Hepatic stellate cell (primary cell): Measurements from ENCODE around the gene METTL2B.

Experiments
- DNase-seq: peaks from one replicate; pipeline ENCODE4 v3.0.0; 2011; ENCODE audit warnings: low spot score

METTL2B gene

GRCh38 chr7:128476402-128477335, at the start of gene METTL2B:
Gene METTL2B, plus strand, starts transcription at chr7:128476748. Its CDS starts 18 bp downstream, at chr7:128476766.
- peak; percentile 79 for DNase-seq

- DNase-seq, result peak; percentile 35
Measured at GRCh38 chr7:128427289-128427891, 49.2 kb upstream of the METTL2B start.

GRCh38 chr7:128430207-128430606, 46.3 kb upstream of the METTL2B start:
- DNase-seq, result no peak

- no peak for DNase-seq
Measured at GRCh38 chr7:128431221-128431620, 45.3 kb upstream of the METTL2B start.

- no peak for DNase-seq
Measured at GRCh38 chr7:128431754-128432153, 44.8 kb upstream of the METTL2B start.

GRCh38 chr7:128434413-128435326, 41.9 kb upstream of the METTL2B start:
- no peak for DNase-seq

GRCh38 chr7:128435327-128435686, 41.2 kb upstream of the METTL2B start:
- no peak for DNase-seq

GRCh38 chr7:128437426-128438332, 38.9 kb upstream of the METTL2B start:
- no peak for DNase-seq

- no peak for DNase-seq
Measured at GRCh38 chr7:128442356-128442755, 34.2 kb upstream of the METTL2B start.

- no peak for DNase-seq
Measured at GRCh38 chr7:128443831-128444600, 32.5 kb upstream of the METTL2B start.

GRCh38 chr7:128446306-128446705, 30.2 kb upstream of the METTL2B start:
- DNase-seq, result no peak

- no peak for DNase-seq
Measured at GRCh38 chr7:128447941-128448564, 28.5 kb upstream of the METTL2B start.

- DNase-seq, result no peak
Measured at GRCh38 chr7:128448751-128449302, 27.7 kb upstream of the METTL2B start.

- DNase-seq, result no peak
Measured at GRCh38 chr7:128450409-128450808, 26.1 kb upstream of the METTL2B start.

GRCh38 chr7:128450913-128451312, 25.6 kb upstream of the METTL2B start:
- DNase-seq, result no peak

- no peak for DNase-seq
Measured at GRCh38 chr7:128452552-128452951, 24.0 kb upstream of the METTL2B start.

GRCh38 chr7:128453836-128454804, 22.4 kb upstream of the METTL2B start:
- DNase-seq, result peak; percentile 66

- DNase-seq, result no peak
Measured at GRCh38 chr7:128454808-128455542, 21.6 kb upstream of the METTL2B start.
